Retina (tissue), 1 donor: ENCODE measurements around the gene RPS6KA3.
"Not testable (repeated sequence)": the region's sequence is repeated elsewhere in the genome, so short reads cannot be mapped to it uniquely, and the experiment has no call there.

Source experiments
- DNase-seq: peaks from one replicate; pipeline ENCODE4 v3.0.0-alpha.2; 2016

The RPS6KA3 gene

GRCh38 chrX:20265221-20265725 lies 1.4 kb downstream of the RPS6KA3 start:
- peak; percentile 59 for DNase-seq

GRCh38 chrX:20263474-20263873 lies 3.2 kb downstream of the RPS6KA3 start:
- DNase-seq: no peak

GRCh38 chrX:20260885-20261284 lies 5.8 kb downstream of the RPS6KA3 start:
- no peak for DNase-seq

- DNase-seq: no peak
Measured at GRCh38 chrX:20254712-20255299, 11.9 kb downstream of the RPS6KA3 start.

- DNase-seq: no peak
Measured at GRCh38 chrX:20253232-20253543, 13.5 kb downstream of the RPS6KA3 start.

- no peak for DNase-seq
Measured at GRCh38 chrX:20252381-20253231, 14.1 kb downstream of the RPS6KA3 start.

GRCh38 chrX:20251691-20252090 lies 15.0 kb downstream of the RPS6KA3 start:
- DNase-seq: no peak

GRCh38 chrX:20250146-20250545 lies 16.6 kb downstream of the RPS6KA3 start:
- not testable (repeated sequence) for DNase-seq

- DNase-seq: no peak
Measured at GRCh38 chrX:20248592-20249192, 18.0 kb downstream of the RPS6KA3 start.

GRCh38 chrX:20244931-20245330 lies 21.8 kb downstream of the RPS6KA3 start:
- DNase-seq: no peak

GRCh38 chrX:20240201-20240600 lies 26.5 kb downstream of the RPS6KA3 start:
- no peak for DNase-seq

GRCh38 chrX:20237864-20238263 lies 28.8 kb downstream of the RPS6KA3 start:
- DNase-seq: no peak

- DNase-seq: no peak
Measured at GRCh38 chrX:20235755-20236154, 31.0 kb downstream of the RPS6KA3 start.

GRCh38 chrX:20233336-20233735 lies 33.4 kb downstream of the RPS6KA3 start:
- DNase-seq: no peak

- DNase-seq: no peak
Measured at GRCh38 chrX:20231598-20231997, 35.1 kb downstream of the RPS6KA3 start.

GRCh38 chrX:20230406-20230805 lies 36.3 kb downstream of the RPS6KA3 start:
- no peak for DNase-seq

- no peak for DNase-seq
Measured at GRCh38 chrX:20229155-20229554, 37.6 kb downstream of the RPS6KA3 start.

- DNase-seq: no peak
Measured at GRCh38 chrX:20228245-20228644, 38.5 kb downstream of the RPS6KA3 start.

GRCh38 chrX:20227116-20227515 lies 39.6 kb downstream of the RPS6KA3 start:
- DNase-seq: no peak

GRCh38 chrX:20225488-20225833 lies 41.2 kb downstream of the RPS6KA3 start:
- DNase-seq: no peak

GRCh38 chrX:20224814-20225487 lies 41.8 kb downstream of the RPS6KA3 start:
- no peak for DNase-seq

- DNase-seq: no peak
Measured at GRCh38 chrX:20221902-20222301, 44.8 kb downstream of the RPS6KA3 start.

- DNase-seq: no peak
Measured at GRCh38 chrX:20218836-20219505, 47.7 kb downstream of the RPS6KA3 start.
